Liver (tissue), 9 donors: Measurements from ENCODE around the gene CFAP251. TPM values are rescaled to one million over a fixed set of nuclear protein-coding genes. Genes with fewer than 3 reads are reported as not detected.

Source experiments
- DNase-seq: peaks from one replicate; pipeline ENCODE4 v3.0.0-alpha.2; 2017; ENCODE audit warnings: low spot score
- H3K27ac ChIP-seq, 2 donors: one replicate each; pipeline ENCODE4 v1.7.0; 2013; ENCODE audit warnings: inconsistent platforms in 2 of 2, low read length in 2 of 2, control low read depth in 1 of 2, low read depth in 1 of 2, mild to moderate bottlenecking in 1 of 2
- H3K27me3 ChIP-seq, 4 donors: one replicate each; pipeline versions ENCODE4 v1.6.1 to v1.7.0; 2013; ENCODE audit warnings: low read length in 3 of 4, inconsistent platforms in 1 of 4, mild to moderate bottlenecking in 1 of 4, moderate library complexity in 1 of 4; ENCODE audit not compliant: control insufficient read depth in 4 of 4, insufficient read depth in 4 of 4
- H3K36me3 ChIP-seq, 4 donors: one replicate each; pipeline versions ENCODE4 v1.6.1 to v1.7.0; 2013; ENCODE audit warnings: low read length in 3 of 4, mild to moderate bottlenecking in 3 of 4, low read depth in 1 of 4, moderate library complexity in 1 of 4; ENCODE audit not compliant: control insufficient read depth in 4 of 4, insufficient read depth in 3 of 4
- H3K4me1 ChIP-seq, 4 donors: one replicate each; pipeline versions ENCODE4 v1.6.1 to v1.7.0; 2013; ENCODE audit warnings: low read length in 3 of 4, mild to moderate bottlenecking in 3 of 4, moderate library complexity in 1 of 4; ENCODE audit not compliant: control insufficient read depth in 4 of 4, insufficient read depth in 4 of 4
- H3K4me3 ChIP-seq, 3 donors: one replicate each; pipeline versions ENCODE4 v1.6.1 to v1.7.0; 2013; ENCODE audit warnings: low read length in 3 of 3, control low read depth in 1 of 3, low read depth in 1 of 3, mild to moderate bottlenecking in 1 of 3
- H3K9ac ChIP-seq, 2 donors: one replicate each; pipeline ENCODE4 v1.7.0; 2013; ENCODE audit warnings: low read length in 2 of 2, mild to moderate bottlenecking in 2 of 2, moderate library complexity in 2 of 2, control low read depth in 1 of 2, low read depth in 1 of 2
- H3K9me3 ChIP-seq, 4 donors: one replicate each; pipeline versions ENCODE4 v1.6.1 to v1.7.0; 2013; ENCODE audit warnings: low read length in 3 of 4; ENCODE audit not compliant: control insufficient read depth in 4 of 4
- CTCF ChIP-seq: fragments of 150-350 bp; IDR thresholded peaks from 2 replicates; pipeline ENCODE4 v1.5.1; 2017; ENCODE audit warnings: improper control_type of control experiment, low read depth, low read length; ENCODE audit not compliant: missing input control
- EGR1 ChIP-seq, 2 donors: IDR thresholded peaks; 2 replicates each; pipeline ENCODE4 v1.6.1; 2016 to 2018; ENCODE audit warnings: antibody characterized with exemption in 2 of 2, low read depth in 2 of 2
- FOXA1 ChIP-seq: IDR thresholded peaks from 2 replicates; pipeline ENCODE4 v1.6.1; 2016; ENCODE audit warnings: antibody characterized with exemption
- FOXA2 ChIP-seq: IDR thresholded peaks from 2 replicates; pipeline ENCODE4 v1.6.1; 2016; ENCODE audit warnings: antibody characterized with exemption
- GABPA ChIP-seq, 2 donors: IDR thresholded peaks in 1 of 2; conservative IDR thresholded peaks in 1 of 2; 2 replicates each; pipeline ENCODE4 v1.6.1; 2016; ENCODE audit warnings: antibody characterized with exemption in 2 of 2, mild to moderate bottlenecking in 1 of 2, moderate library complexity in 1 of 2
- JUND ChIP-seq, 2 donors: IDR thresholded peaks; 2 replicates each; pipeline ENCODE4 v1.6.1; 2016; ENCODE audit warnings: antibody characterized with exemption in 2 of 2
- MAX ChIP-seq: IDR thresholded peaks from 2 replicates; pipeline ENCODE4 v1.6.1; 2016; ENCODE audit warnings: antibody characterized with exemption
- RAD21 ChIP-seq, 2 donors: IDR thresholded peaks; 2 replicates each; pipeline ENCODE4 v1.6.1; 2016; ENCODE audit warnings: antibody characterized with exemption in 2 of 2, mild to moderate bottlenecking in 2 of 2
- RXRA ChIP-seq, 2 donors: IDR thresholded peaks; 2 replicates each; pipeline ENCODE4 v1.6.1; 2017 to 2018; ENCODE audit warnings: antibody characterized with exemption in 2 of 2, mild to moderate bottlenecking in 1 of 2
- SP1 ChIP-seq: IDR thresholded peaks from 2 replicates; pipeline ENCODE4 v1.6.1; 2018; ENCODE audit warnings: antibody characterized with exemption, mild to moderate bottlenecking
- TAF1 ChIP-seq: conservative IDR thresholded peaks from 2 replicates; pipeline ENCODE4 v1.6.1; 2016; ENCODE audit warnings: antibody characterized with exemption, mild to moderate bottlenecking
- ZBTB33 ChIP-seq: IDR thresholded peaks from 2 replicates; pipeline ENCODE4 v1.6.1; 2016; ENCODE audit warnings: antibody characterized with exemption
- WGBS: extraction: QIAGEN DNeasy Blood & Tissue Kit; methylation state at CpG from one replicate; pipeline ENCODE4 v1.1.7; 2013; 5-methylcytosine and 5-hydroxymethylcytosine counted together
- polyA plus RNA-seq, 2 donors: library from polyadenylated mRNA; stranded (reverse) in 1 of 2; unstranded in 1 of 2; fragments of 200-250 nt in 1 of 2; fragments of >200 nt in 1 of 2; fragmentation: Nextera tagmentation in 1 of 2; extraction: Ambion mirVana in 1 of 2; gene quantifications; one replicate each; pipeline versions ENCODE4 v1.2.1 to v1.2.3, GENCODE V29; 2013 to 2015
- total RNA-seq, 2 donors: library from RNA; depleted of rRNA; stranded (reverse); fragments of >200 nt; gene quantifications; one replicate each; pipeline ENCODE4 v1.2.3, GENCODE V29; 2014
- donor health status: healthy.
- donor health status: healthy.
- donor health status: healthy.
- donor health status: healthy.
- donor health status: healthy.

CFAP251 gene
- total and polyA plus RNA-seq, 4 donors = 1.6 to 4.0 (median 2.0) TPM

GRCh38 chr12:122004633-122005071 is 86.3 kb downstream of the CFAP251 start:
- H3K9me3 ChIP-seq = no peaks in the 10 kb centered on the region
- 77% methylated on average over 12 of the region's 12 CpGs for WGBS
- no peak overlapping the region for H3K9ac ChIP-seq
- no peaks in the 10 kb centered on the region for H3K36me3 ChIP-seq
- H3K4me3 ChIP-seq = no peak overlapping the region
- H3K4me1 ChIP-seq = no peaks in the 10 kb centered on the region
- TF ChIP-seq GABPA (IDR thresholded peaks at IDR 0.05 in 1 of 2, conservative IDR thresholded peaks at IDR 0.05 in 1 of 2) (no peak), RAD21 (IDR thresholded peaks at IDR 0.05) (no peak), JUND (IDR thresholded peaks at IDR 0.05) (no peak), TAF1 (no peak), ZBTB33 (no peak), RXRA (IDR thresholded peaks at IDR 0.05) (no peak)
- H3K27me3 ChIP-seq = no peaks in the 10 kb centered on the region
- DNase-seq = no peak
- no peak overlapping the region for H3K27ac ChIP-seq

GRCh38 chr12:122005252-122005776 is 86.9 kb downstream of the CFAP251 start:
- H3K36me3 ChIP-seq = no peaks in the 10 kb centered on the region
- TF ChIP-seq EGR1 (IDR thresholded peaks at IDR 0.05; ENCODE audit: low read depth in 2 of 2) (no peak), FOXA2 (no peak), FOXA1 (no peak), CTCF (no peak), RAD21 (IDR thresholded peaks at IDR 0.05) (no peak), SP1 (no peak), ZBTB33 (no peak), MAX (no peak), GABPA (IDR thresholded peaks at IDR 0.05 in 1 of 2, conservative IDR thresholded peaks at IDR 0.05 in 1 of 2) (no peak), RXRA (IDR thresholded peaks at IDR 0.05) (no peak)
- H3K4me1 ChIP-seq = no peaks in the 10 kb centered on the region
- no peak overlapping the region for H3K9ac ChIP-seq
- no peaks in the 10 kb centered on the region for H3K9me3 ChIP-seq
- WGBS = 87% methylated on average over 11 of the region's 11 CpGs
- no peak for DNase-seq
- H3K27me3 ChIP-seq = no peaks in the 10 kb centered on the region
- no peak overlapping the region for H3K27ac ChIP-seq
- H3K4me3 ChIP-seq = no peak overlapping the region
